IMR-90 (cell line): Measurements from ENCODE around the gene ZNF595. TPM values are rescaled to one million over a fixed set of nuclear protein-coding genes. Genes with fewer than 3 reads are reported as not detected.

Experiments
- polyA plus RNA-seq, 3 experiments: library from polyadenylated mRNA; depleted of rRNA; stranded (reverse); fragments of >200 nt; gene quantifications; 2 replicates each; pipeline ENCODE4 v1.2.3, GENCODE V29; 2012; ENCODE audit warnings: low replicate concordance in 1 of 3
- total RNA-seq: library from RNA; depleted of rRNA; stranded (reverse); fragments of >200 nt; gene quantifications from 2 replicates; pipeline ENCODE4 v1.2.3, GENCODE V29; 2012; rRNA removed

ZNF595 gene
- total and polyA plus RNA-seq, 2 of the 4 experiments (the other 2 are of a cell fraction), result 1.9 to 6.8 TPM

Other genes starting within 250 kb of the ZNF595 start
- gene ZNF718, start 71.2 kb downstream of the ZNF595 start, total RNA-seq, result 1.8 and 2.2 TPM in 2 replicates
- 0.92 and 1.1 TPM in 2 replicates for gene ZNF718, start 71.2 kb downstream of the ZNF595 start, polyA plus RNA-seq (2012; rRNA removed)